Measurements from ENCODE around the gene RHBDL3. TPM values are rescaled to one million over a fixed set of nuclear protein-coding genes. Genes with fewer than 3 reads are reported as not detected.
A peak's percentile ranks its signal among the peaks of the same experiment; 100 is the strongest.
"Not testable (repeated sequence)": the region's sequence is repeated elsewhere in the genome, so short reads cannot be mapped to it uniquely, and the experiment has no call there.

The RHBDL3 gene
- polyA plus RNA-seq, 1 experiment, result 0.06 TPM

GRCh38 chr17:32259586-32259985, 6.0 kb upstream of the RHBDL3 start:
- POLR2A ChIA-PET, result interaction anchor here (0.5 to 0.7 kb wide), 2 partner anchors 23 to 104 kb away, joined by 4 to 7 read pairs; no protein-coding TSS in a partner anchor
- Histone ChIP-seq H3K27me3 (ENCODE audit: control insufficient read depth, insufficient read depth, low read length) (peaks cover 29% of the 10 kb centered on the region), H3K9me3 (ENCODE audit: control insufficient read depth, insufficient read depth, low read length) (no peaks in the 10 kb centered on the region), H3K4me3 (ENCODE audit: low read depth, low read length) (no peak overlapping the region), H3K27ac (ENCODE audit: low read depth, low read length) (no peak overlapping the region)
- peak; percentile 53 for DNase-seq (ENCODE audit: low read depth, low spot score)
- CTCF ChIA-PET, result interaction anchor here (0.6 to 0.7 kb wide), 3 partner anchors 11 to 128 kb away, joined by 3 to 8 read pairs (median 7); no protein-coding TSS in a partner anchor
- TF ChIP-seq, protein P1, sequence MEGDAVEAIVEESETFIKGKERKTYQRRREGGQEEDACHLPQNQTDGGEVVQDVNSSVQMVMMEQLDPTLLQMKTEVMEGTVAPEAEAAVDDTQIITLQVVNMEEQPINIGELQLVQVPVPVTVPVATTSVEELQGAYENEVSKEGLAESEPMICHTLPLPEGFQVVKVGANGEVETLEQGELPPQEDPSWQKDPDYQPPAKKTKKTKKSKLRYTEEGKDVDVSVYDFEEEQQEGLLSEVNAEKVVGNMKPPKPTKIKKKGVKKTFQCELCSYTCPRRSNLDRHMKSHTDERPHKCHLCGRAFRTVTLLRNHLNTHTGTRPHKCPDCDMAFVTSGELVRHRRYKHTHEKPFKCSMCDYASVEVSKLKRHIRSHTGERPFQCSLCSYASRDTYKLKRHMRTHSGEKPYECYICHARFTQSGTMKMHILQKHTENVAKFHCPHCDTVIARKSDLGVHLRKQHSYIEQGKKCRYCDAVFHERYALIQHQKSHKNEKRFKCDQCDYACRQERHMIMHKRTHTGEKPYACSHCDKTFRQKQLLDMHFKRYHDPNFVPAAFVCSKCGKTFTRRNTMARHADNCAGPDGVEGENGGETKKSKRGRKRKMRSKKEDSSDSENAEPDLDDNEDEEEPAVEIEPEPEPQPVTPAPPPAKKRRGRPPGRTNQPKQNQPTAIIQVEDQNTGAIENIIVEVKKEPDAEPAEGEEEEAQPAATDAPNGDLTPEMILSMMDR (IDR thresholded peaks at IDR 0.05; ENCODE audit: low read depth, low read length), result no peak

DNA sequence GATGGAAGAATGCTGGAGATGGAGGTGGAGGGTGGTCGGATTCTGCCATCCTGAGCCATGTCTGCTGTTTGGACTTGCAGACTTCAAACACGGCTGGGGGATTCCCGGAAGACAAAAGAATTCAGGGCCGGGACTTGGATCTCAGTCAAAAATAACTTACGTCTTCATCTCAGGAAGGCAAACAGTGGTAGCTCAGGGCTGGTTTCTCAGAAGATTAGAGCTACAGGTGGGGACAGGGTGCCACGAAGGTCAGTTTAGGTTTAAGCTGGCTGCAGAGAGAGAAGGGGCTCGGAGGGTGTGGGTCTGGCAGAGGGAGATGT, 4.3 kb upstream of the RHBDL3 start:
- H3K4me3 ChIP-seq (ENCODE audit: low read depth, low read length), result no peak overlapping the region
- H3K27me3 ChIP-seq (ENCODE audit: control insufficient read depth, insufficient read depth, low read length), result peaks cover 41% of the 10 kb centered on the region
- ChIA-PET CTCF (interaction anchor here (0.7 kb wide), 1 partner anchor 58 kb away, joined by 3 read pairs; no protein-coding TSS in a partner anchor), POLR2A (no interaction called here)
- TF ChIP-seq, protein P1 (IDR thresholded peaks at IDR 0.05; ENCODE audit: low read depth, low read length), result no peak
- no peak overlapping the region for H3K27ac ChIP-seq (ENCODE audit: low read depth, low read length)
- DNase-seq (ENCODE audit: low read depth, low spot score), result no peak
- no peaks in the 10 kb centered on the region; the same call in 1 of the 2 replicates for H3K9me3 ChIP-seq (ENCODE audit: control insufficient read depth, insufficient read depth, low read length)

DNA sequence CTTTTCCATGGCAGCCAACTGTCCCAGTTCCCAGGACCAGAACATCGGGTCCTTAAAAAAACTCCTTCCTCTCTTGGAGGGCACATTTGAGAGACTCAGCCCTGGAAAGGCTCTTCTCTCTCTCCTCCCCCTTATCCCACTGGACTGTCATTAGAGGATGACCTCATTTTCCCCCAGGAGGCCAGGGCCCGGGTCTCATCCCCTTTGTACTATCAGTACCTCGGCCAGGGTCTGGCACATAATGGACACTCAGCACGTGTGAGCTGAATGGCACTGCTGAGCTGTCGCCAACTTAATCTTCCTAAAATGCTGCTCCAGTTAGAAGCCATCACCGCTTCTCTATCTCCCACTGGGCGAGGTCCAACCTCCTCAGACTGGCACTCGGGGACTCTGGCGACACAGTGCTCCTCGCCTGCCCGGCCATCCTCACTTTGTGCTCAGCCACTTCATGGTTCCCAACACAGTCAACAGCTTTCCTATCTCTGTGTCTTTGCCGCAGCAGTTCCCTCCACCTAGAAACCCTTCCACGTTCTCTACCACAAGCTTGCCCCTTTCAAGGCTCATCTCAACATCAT, 3.6 kb upstream of the RHBDL3 start:
- H3K9me3 ChIP-seq (ENCODE audit: control insufficient read depth, insufficient read depth, low read length), result no peaks in the 10 kb centered on the region; the same call in 1 of the 2 replicates
- CTCF ChIA-PET, result no interaction called here
- no peak overlapping the region for H3K27ac ChIP-seq (ENCODE audit: low read depth, low read length)
- TF ChIP-seq, protein P1 (IDR thresholded peaks at IDR 0.05; ENCODE audit: low read depth, low read length), result no peak
- peaks cover 47% of the 10 kb centered on the region for H3K27me3 ChIP-seq (ENCODE audit: control insufficient read depth, insufficient read depth, low read length)
- H3K4me3 ChIP-seq (ENCODE audit: low read depth, low read length), result no peak overlapping the region
- POLR2A ChIA-PET, result interaction anchor here (0.7 kb wide), 1 partner anchor 98 kb away, joined by 4 read pairs; no protein-coding TSS in a partner anchor
- DNase-seq (ENCODE audit: low read depth, low spot score), result no peak

DNA sequence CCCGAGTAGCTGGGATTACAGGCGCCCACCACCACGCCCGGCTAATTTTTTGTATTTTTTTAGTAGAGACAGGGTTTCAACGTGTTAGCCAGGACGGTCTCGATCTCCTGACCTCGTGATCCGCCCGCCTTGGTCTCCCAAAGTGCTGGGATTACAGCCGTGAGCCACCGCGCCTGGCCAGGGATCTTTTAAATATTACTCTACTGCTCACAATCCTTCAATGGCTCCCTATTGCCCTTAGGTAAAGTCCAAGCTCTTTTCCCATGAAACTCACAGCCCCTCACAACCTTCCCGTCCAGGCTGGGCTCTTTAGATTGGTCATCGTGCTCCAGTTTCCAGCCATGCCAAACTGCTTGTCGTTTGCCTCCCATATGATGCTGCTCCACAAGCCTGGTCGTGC, 2.1 kb upstream of the RHBDL3 start:
- CTCF ChIA-PET; POLR2A ChIA-PET; DNase-seq (ENCODE audit: low read depth, low spot score): not testable (repeated sequence)

GRCh38 chr17:32264140-32264799, 1.4 kb upstream of the RHBDL3 start:
- no peak for DNase-seq (ENCODE audit: low read depth, low spot score)
- ChIA-PET CTCF (interaction anchor here (0.6 kb wide), 1 partner anchor 55 kb away, joined by 4 read pairs; no protein-coding TSS in a partner anchor), POLR2A (no interaction called here)
- H3K27me3 ChIP-seq (ENCODE audit: control insufficient read depth, insufficient read depth, low read length), result peaks cover 69% of the 10 kb centered on the region
- H3K9me3 ChIP-seq (ENCODE audit: control insufficient read depth, insufficient read depth, low read length), result no peaks in the 10 kb centered on the region; the same call in 1 of the 2 replicates
- TF ChIP-seq, protein P1 (IDR thresholded peaks at IDR 0.05; ENCODE audit: low read depth, low read length), result peak; percentile 23; the same call in 1 of the 2 replicates
- no peak overlapping the region for H3K4me3 ChIP-seq (ENCODE audit: low read depth, low read length)
- H3K27ac ChIP-seq (ENCODE audit: low read depth, low read length), result no peak overlapping the region

More for the DNA sequence above, 2.1 kb upstream of the RHBDL3 start:
- H3K9me3 ChIP-seq (ENCODE audit: control insufficient read depth, insufficient read depth, low read length); H3K27ac ChIP-seq (ENCODE audit: low read depth, low read length); H3K4me3 ChIP-seq (ENCODE audit: low read depth, low read length): not testable (repeated sequence)
- peaks cover 61% of the 10 kb centered on the region for H3K27me3 ChIP-seq (ENCODE audit: control insufficient read depth, insufficient read depth, low read length)
